Fibroblast of the aortic adventitia (primary cell): ENCODE measurements around the gene CDK5RAP2. TPM values are rescaled to one million over a fixed set of nuclear protein-coding genes. Genes with fewer than 3 reads are reported as not detected.

ENCODE experiments used
- DNase-seq: peaks from one replicate; pipeline ENCODE4 v3.0.0-alpha.2; 2010; ENCODE audit warnings: low read depth
- H3K4me3 ChIP-seq: 2 replicates; pipeline ENCODE4 v1.5.1; 2011; ENCODE audit warnings: low read depth, mild to moderate bottlenecking, control low read depth, low read length, moderate library complexity
- total RNA-seq: library from RNA; depleted of rRNA; stranded (reverse); fragments of >200 nt; gene quantifications from 2 replicates; pipeline ENCODE4 v1.2.3, GENCODE V29; 2012; ENCODE audit warnings: low replicate concordance
- TF ChIP-seq, protein P1 (sequence below): IDR thresholded peaks from 2 replicates; pipeline ENCODE4 v1.5.1; 2011; ENCODE audit warnings: mild to moderate bottlenecking, low read length, control low read depth, inconsistent platforms; ENCODE audit not compliant: insufficient read depth

CDK5RAP2 gene
- total RNA-seq, 1 donor, result 36.8 TPM

DNA sequence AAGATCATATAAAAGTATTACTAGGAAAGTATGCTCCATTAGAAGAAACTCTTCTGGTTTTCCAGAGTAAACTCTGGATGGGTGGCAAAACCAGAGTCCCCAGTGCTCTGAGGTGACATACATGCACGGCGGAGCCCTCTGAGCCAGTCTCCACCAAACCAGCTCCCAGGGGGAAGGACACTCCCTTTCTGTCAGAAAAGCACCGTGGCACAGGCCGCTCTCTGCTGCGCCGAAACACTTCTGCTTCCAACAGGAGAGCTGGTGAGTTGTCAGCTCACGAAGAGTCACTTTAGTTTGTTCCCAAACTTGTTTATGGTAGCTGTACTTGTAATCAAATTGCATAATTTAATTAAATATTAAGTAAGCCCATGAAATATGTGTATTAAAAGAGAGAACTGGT is 184.6 kb downstream of the CDK5RAP2 start:
- H3K4me3 ChIP-seq, result no peak overlapping the region
- no peak for DNase-seq
- TF ChIP-seq, protein P1, sequence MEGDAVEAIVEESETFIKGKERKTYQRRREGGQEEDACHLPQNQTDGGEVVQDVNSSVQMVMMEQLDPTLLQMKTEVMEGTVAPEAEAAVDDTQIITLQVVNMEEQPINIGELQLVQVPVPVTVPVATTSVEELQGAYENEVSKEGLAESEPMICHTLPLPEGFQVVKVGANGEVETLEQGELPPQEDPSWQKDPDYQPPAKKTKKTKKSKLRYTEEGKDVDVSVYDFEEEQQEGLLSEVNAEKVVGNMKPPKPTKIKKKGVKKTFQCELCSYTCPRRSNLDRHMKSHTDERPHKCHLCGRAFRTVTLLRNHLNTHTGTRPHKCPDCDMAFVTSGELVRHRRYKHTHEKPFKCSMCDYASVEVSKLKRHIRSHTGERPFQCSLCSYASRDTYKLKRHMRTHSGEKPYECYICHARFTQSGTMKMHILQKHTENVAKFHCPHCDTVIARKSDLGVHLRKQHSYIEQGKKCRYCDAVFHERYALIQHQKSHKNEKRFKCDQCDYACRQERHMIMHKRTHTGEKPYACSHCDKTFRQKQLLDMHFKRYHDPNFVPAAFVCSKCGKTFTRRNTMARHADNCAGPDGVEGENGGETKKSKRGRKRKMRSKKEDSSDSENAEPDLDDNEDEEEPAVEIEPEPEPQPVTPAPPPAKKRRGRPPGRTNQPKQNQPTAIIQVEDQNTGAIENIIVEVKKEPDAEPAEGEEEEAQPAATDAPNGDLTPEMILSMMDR, result no peak

DNA sequence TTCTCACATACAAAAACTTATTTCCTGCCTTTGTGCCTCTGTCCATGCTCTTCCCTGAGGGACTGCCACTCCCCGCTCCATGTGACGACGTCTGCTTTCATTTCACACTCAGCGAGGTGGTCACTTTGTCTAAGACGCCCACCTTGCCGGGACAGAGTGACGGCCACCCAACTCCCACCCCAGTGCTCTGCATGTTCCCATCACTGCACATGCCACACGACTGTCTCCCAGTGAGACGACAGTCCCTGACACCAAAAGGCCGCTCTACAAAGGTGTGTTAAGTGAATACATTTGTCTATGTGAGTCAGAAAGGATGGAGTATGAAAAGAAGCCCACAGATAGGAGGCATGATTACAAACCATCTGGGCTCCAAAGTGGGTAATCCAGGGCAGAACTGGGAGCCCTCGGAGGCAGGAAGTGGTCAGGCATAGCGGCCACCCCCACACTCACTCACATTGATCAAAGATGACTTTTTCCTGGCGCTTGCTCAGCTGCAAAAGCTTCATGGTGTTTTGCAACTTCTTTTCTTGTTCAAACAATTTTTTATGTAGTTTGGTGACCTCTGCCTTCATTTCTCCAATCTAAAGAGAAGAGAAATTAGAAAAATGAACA is 185.8 kb downstream of the CDK5RAP2 start:
- no peak overlapping the region for H3K4me3 ChIP-seq
- TF ChIP-seq, protein P1, result no peak
- peak; percentile 86 for DNase-seq

DNA sequence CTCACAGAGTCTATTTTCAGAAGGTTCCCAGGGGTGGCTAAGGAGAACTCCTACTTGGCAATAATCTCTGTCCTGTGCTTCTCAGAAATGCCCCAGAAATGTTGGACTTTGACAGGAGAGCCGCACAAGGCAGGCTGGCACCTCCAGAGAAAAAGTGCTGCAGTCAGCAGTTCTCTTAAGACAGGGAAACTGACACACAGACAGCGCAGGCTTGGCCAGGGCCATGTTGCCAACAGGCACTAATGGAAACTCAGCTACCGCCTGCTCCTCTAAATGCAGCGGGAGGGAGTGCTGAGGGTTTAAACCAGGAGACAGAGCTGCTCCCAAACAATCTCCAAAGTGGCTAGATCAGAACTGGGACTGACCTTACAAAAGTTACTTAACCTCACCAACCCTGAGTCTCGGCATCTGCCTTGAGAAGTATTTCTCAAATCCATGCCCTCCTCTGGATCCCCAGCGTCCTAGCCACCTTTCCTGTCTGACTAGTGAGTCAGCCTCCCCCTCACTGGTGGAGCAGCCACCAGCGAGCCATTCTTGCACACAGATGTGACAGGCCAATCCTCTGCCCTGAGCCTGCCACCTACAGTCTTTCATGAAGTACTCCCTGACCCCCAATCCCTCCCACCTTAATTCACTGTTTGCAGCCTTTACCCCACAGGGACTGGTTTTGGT is 186.4 kb downstream of the CDK5RAP2 start:
- H3K4me3 ChIP-seq, result no peak overlapping the region
- TF ChIP-seq, protein P1, result no peak
- DNase-seq, result no peak

DNA sequence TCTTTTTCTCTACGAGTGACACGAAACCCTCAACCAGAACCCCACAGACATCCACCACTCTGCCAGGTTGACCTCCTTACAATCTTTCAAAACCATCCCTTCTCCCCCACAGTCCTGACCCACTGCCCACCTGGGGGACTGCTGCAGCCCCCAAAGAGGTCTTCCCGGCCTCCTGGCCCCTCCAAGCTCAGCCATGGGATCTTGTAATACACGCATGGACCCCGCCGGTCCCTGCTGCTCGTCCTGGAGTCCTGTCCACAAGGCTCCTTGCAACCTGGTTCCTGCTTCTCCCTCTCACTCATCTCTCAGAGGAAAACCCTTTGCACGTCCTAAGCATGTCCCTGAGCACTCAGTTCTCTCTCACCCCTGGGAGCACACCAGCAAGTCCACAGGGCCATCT is 187.3 kb downstream of the CDK5RAP2 start:
- TF ChIP-seq, protein P1, result no peak

DNA sequence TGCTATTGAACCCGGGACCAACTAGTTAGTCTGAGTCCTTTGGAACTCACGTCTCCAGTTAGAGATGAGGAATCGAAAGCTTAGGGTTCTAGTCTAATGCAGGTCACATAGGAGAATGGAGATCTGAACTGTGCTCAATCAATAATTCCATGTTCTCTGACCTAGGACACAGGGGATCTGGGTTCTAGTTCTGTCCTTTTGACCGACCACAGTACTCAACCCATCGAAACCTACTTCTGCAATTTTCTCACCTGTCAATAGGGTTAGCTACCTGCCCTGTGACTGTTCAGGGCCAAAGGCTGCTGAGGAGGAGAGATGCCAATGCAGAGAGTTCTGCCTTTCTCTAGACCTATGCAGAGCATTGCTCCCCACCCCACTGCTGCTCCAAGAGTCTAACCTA is 187.7 kb downstream of the CDK5RAP2 start:
- TF ChIP-seq, protein P1, result no peak
- no peak overlapping the region for H3K4me3 ChIP-seq
- no peak for DNase-seq

More for the DNA sequence above, 187.3 kb downstream of the CDK5RAP2 start:
- no peak for DNase-seq
- no peak overlapping the region for H3K4me3 ChIP-seq

DNA sequence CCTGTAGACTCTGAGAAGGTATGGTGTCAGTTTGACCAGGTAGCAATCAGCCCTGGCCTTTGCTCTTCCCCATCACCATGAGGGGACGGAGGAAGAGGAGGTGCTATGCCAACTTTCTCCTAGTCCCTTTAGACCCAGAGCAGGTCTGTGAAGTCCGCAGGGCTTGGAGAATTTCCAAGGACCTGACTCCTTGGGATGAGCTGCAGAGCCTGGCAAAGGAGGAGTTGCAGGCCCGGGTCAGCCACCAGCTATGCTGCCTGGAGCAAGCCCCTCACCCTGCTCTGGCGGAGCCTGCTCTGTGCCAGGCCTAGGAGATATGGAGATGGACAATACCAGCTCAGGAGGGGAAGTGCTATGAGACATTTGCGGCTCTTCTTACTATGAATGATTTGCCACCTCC is 188.3 kb downstream of the CDK5RAP2 start:
- TF ChIP-seq, protein P1, result no peak
- H3K4me3 ChIP-seq, result no peak overlapping the region
- no peak for DNase-seq
